IMR-90 (cell line): Measurements from ENCODE around the gene PKP3. TPM values are rescaled to one million over a fixed set of nuclear protein-coding genes. Genes with fewer than 3 reads are reported as not detected.

Experiments
- ATAC-seq: fragments of 200-7000 bp; cut with Tn5 transposase; 2 replicates; pipeline ENCODE4 v1.9.1; 2020; ENCODE audit warnings: low read depth, mild to moderate bottlenecking, moderate library complexity
- BruUV-seq: library from RNA; stranded (reverse); fragments of 400-500 nt; replicated peaks from 2 replicates; lab custom pipeline; 2021; lab: Mats Ljungman, UMichigan
- CTCF ChIA-PET: fragments of 300-600 bp; formaldehyde crosslinking; extraction: SDS; loops from one replicate; lab custom pipeline; 2021; ENCODE audit warnings: antibody characterized with exemption; lab: Yijun Ruan, JAX
- POLR2A ChIA-PET: fragments of 300-600 bp; sonication (Branson Sonifier 250); formaldehyde crosslinking; loops from one replicate; lab custom pipeline; 2022; ENCODE audit warnings: antibody characterized with exemption; ENCODE audit not compliant: unreplicated experiment; lab: Charles Lee
- DNase-seq: peaks from one replicate; pipeline ENCODE4 v3.0.0; 2013
- H2AFZ ChIP-seq: replicated peaks from 2 replicates; pipeline ENCODE3; 2013; ENCODE audit warnings: low read length, mild to moderate bottlenecking; ENCODE audit not compliant: poor library complexity
- H2AK5ac ChIP-seq: 2 replicates; pipeline ENCODE4 v1.6.1; 2013; ENCODE audit warnings: low read depth, low read length, inconsistent platforms
- H2AK9ac ChIP-seq: replicated peaks from 2 replicates; pipeline ENCODE3; 2013; ENCODE audit warnings: mild to moderate bottlenecking, low read depth, low read length, moderate library complexity; ENCODE audit not compliant: poor library complexity
- H2BK120ac ChIP-seq: 2 replicates; pipeline ENCODE4 v1.6.1; 2013; ENCODE audit warnings: low read depth, low read length, inconsistent platforms
- H2BK15ac ChIP-seq: 3 replicates; pipeline ENCODE4 v1.6.1; 2013; ENCODE audit warnings: low read depth, low read length, inconsistent platforms
- H2BK20ac ChIP-seq: 2 replicates; pipeline ENCODE4 v1.6.1; 2013; ENCODE audit warnings: low read depth, mild to moderate bottlenecking, inconsistent platforms, low read length, moderate library complexity
- H2BK5ac ChIP-seq: 2 replicates; pipeline ENCODE4 v1.6.1; 2013; ENCODE audit warnings: mild to moderate bottlenecking, low read depth, low read length, inconsistent platforms; ENCODE audit not compliant: poor library complexity, severe bottlenecking
- H3K14ac ChIP-seq: replicated peaks from 2 replicates; pipeline ENCODE4 v1.6.1; 2013; ENCODE audit warnings: low read depth, low read length, inconsistent platforms
- H3K18ac ChIP-seq: 2 replicates; pipeline ENCODE4 v1.6.1; 2013; ENCODE audit warnings: low read depth, low read length, control low read depth
- H3K23ac ChIP-seq: 2 replicates; pipeline ENCODE4 v1.6.1; 2013; ENCODE audit warnings: low read depth, low read length, inconsistent platforms
- H3K27ac ChIP-seq: 2 replicates; pipeline ENCODE4 v1.5.1; 2013; ENCODE audit warnings: mild to moderate bottlenecking, control low read depth, low read length; ENCODE audit not compliant: insufficient read depth
- H3K27me3 ChIP-seq: 2 replicates; pipeline ENCODE4 v1.6.1; 2013; ENCODE audit warnings: low read length; ENCODE audit not compliant: control insufficient read depth, insufficient read depth
- H3K36me3 ChIP-seq: 2 replicates; pipeline ENCODE4 v1.6.1; 2013; ENCODE audit warnings: low read length, mixed read lengths; ENCODE audit not compliant: control insufficient read depth, insufficient read depth
- H3K4ac ChIP-seq: 2 replicates; pipeline ENCODE4 v1.6.1; 2013; ENCODE audit warnings: low read depth, low read length, inconsistent platforms
- H3K4me1 ChIP-seq: 2 replicates; pipeline ENCODE4 v1.6.1; 2013; ENCODE audit warnings: low read length, mixed read lengths; ENCODE audit not compliant: control insufficient read depth, insufficient read depth
- H3K4me2 ChIP-seq: 2 replicates; pipeline ENCODE4 v1.6.1; 2013; ENCODE audit warnings: low read depth, mild to moderate bottlenecking, control low read depth, low read length, moderate library complexity
- H3K4me3 ChIP-seq: 2 replicates; pipeline ENCODE4 v1.5.1; 2013; ENCODE audit warnings: low read depth, mild to moderate bottlenecking, control low read depth, low read length, moderate library complexity; ENCODE audit not compliant: insufficient read depth
- H3K56ac ChIP-seq: 2 replicates; pipeline ENCODE4 v1.6.1; 2013; ENCODE audit warnings: low read length, inconsistent platforms; ENCODE audit not compliant: insufficient read depth; ENCODE audit errors: extremely low read depth
- H3K79me1 ChIP-seq, 2 experiments: 2 replicates each; pipeline ENCODE4 v1.6.1; 2013; ENCODE audit warnings: low read length in 2 of 2, inconsistent platforms in 1 of 2, low read depth in 1 of 2
- H3K9ac ChIP-seq: 2 replicates; pipeline ENCODE4 v1.6.1; 2013; ENCODE audit warnings: low read depth, low read length, control low read depth
- H3K9me1 ChIP-seq: 2 replicates; pipeline ENCODE4 v1.6.1; 2013; ENCODE audit warnings: low read length, inconsistent platforms; ENCODE audit not compliant: insufficient read depth
- H3K9me3 ChIP-seq: 2 replicates; pipeline ENCODE4 v1.6.1; 2013; ENCODE audit warnings: low read length; ENCODE audit not compliant: control insufficient read depth, insufficient read depth
- H4K20me1 ChIP-seq: 2 replicates; pipeline ENCODE4 v1.6.1; 2013; ENCODE audit warnings: low read length, inconsistent platforms; ENCODE audit not compliant: insufficient read depth
- H4K5ac ChIP-seq: 2 replicates; pipeline ENCODE4 v1.6.1; 2013; ENCODE audit warnings: mild to moderate bottlenecking, low read depth, low read length, control low read depth
- H4K8ac ChIP-seq, 2 experiments: 2 replicates each; pipeline ENCODE4 v1.6.1; 2013; ENCODE audit warnings: low read depth in 2 of 2, low read length in 2 of 2, control low read depth in 1 of 2, inconsistent platforms in 1 of 2
- H4K91ac ChIP-seq: 2 replicates; pipeline ENCODE4 v1.6.1; 2013; ENCODE audit warnings: low read depth, low read length, inconsistent platforms; ENCODE audit not compliant: insufficient read depth
- BHLHE40 ChIP-seq: fragments of 150-350 bp; IDR thresholded peaks from 2 replicates; pipeline ENCODE4 v1.6.1; 2016; ENCODE audit warnings: mild to moderate bottlenecking, low read depth, low read length
- FOS ChIP-seq: fragments of 150-350 bp; IDR thresholded peaks from 2 replicates; pipeline ENCODE4 v1.6.1; 2016; ENCODE audit warnings: low read depth, low read length
- MAZ ChIP-seq: IDR thresholded peaks from 2 replicates; pipeline ENCODE4 v1.6.1; 2012; ENCODE audit warnings: low read depth, mild to moderate bottlenecking, low read length, improper control_type of control experiment, moderate library complexity, borderline replicate concordance
- NFE2L2 ChIP-seq: fragments of 150-350 bp; IDR thresholded peaks from 2 replicates; pipeline ENCODE4 v1.6.1; 2016; ENCODE audit warnings: low read depth, mild to moderate bottlenecking, low read length
- POLR2A ChIP-seq: IDR thresholded peaks from 2 replicates; pipeline ENCODE4 v1.6.1; 2012; ENCODE audit warnings: mild to moderate bottlenecking, low read depth, low read length
- WGBS, 2 experiments: methylation state at CpG; one replicate each; pipeline versions ENCODE4 v1.1.5 to v1.1.7; 2013; ENCODE audit warnings: missing lambda C conversion rate in 2 of 2; ENCODE audit not compliant: insufficient read length in 1 of 2; ENCODE audit errors: extremely low coverage in 2 of 2; 5-methylcytosine and 5-hydroxymethylcytosine counted together
- dilution Hi-C: fragments of 300-500 bp; cut with HindIII; formaldehyde crosslinking; loops from one replicate; pipeline ENCODE4 v1.14.3; 2018; ENCODE audit warnings: low sequenced_read_pairs; ENCODE audit not compliant: unreplicated experiment
- in situ Hi-C: fragments of 300-500 bp; cut with MboI; formaldehyde crosslinking; loops from 3 replicates; pipeline ENCODE4 v1.14.3; 2019; ENCODE audit warnings: low sequenced_read_pairs, inconsistent platforms, mixed read lengths
- intact Hi-C: fragments of 100-400 bp; cut with micrococcal nuclease; formaldehyde crosslinking; loops from 2 replicates; pipeline ENCODE4 v1.10.0; 2022
- polyA plus RNA-seq, 3 experiments: library from polyadenylated mRNA; depleted of rRNA; stranded (reverse); fragments of >200 nt; gene quantifications; 2 replicates each; pipeline ENCODE4 v1.2.3, GENCODE V29; 2012; ENCODE audit warnings: low replicate concordance in 1 of 3
- total RNA-seq: library from RNA; depleted of rRNA; stranded (reverse); fragments of >200 nt; gene quantifications from 2 replicates; pipeline ENCODE4 v1.2.3, GENCODE V29; 2012
- TF ChIP-seq, protein P1 (sequence below): conservative IDR thresholded peaks from 2 replicates; pipeline ENCODE4 v1.5.1; 2012; ENCODE audit warnings: mild to moderate bottlenecking, low read depth, low read length, improper control_type of control experiment

The PKP3 gene
- total and polyA plus RNA-seq, 2 of the 4 experiments (the other 2 are of a cell fraction), result 1.5 to 2.2 TPM

DNA sequence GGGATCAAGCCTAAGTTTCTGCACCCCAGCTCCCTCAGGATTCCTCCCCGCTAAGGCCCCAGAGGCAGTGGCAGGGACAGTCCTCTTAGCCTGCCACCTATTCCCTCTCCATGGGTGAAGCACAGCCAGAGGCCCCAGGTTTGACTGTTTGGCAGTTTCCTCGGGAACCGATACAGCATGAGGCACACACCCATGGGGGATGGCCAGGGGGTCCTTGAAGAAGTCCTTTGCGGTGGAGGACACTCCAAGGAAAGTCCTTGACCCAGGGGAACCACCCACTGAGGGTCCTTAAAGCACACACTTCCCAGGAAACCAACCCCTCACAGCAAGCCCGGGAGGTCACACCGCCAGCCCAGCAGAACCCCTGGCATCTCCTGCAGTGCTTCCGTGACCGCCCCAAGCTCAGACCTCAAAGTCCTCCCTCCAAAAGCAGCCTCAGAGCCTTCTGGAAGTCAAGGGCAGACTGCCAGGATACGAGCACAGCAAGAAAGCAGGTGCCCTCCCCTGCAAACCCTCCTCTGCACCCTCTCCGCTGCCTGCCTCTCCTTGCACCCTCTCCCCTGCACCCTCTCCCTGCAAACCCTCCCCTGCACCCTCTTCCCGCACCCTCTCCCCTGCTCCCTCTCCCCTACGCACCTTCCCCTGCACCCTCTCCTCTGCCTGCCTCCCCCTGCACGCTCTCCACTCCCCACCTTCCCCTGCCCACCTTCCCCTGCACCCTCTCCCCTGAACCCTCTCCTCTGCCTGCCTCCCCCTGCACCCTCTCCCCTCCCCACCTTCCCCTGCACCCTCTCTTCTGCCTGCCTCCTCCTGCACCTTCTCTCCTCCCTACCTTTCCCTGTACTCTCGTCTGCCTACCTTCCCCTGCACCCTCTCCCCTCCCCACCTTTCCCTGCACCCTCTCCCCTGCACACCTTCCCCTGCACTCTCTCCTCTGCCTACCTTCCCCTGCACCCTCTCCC is 19.4 kb downstream of the PKP3 start:
- H4K20me1 ChIP-seq, result no peaks in the 10 kb centered on the region
- no peak overlapping the region for H3K56ac ChIP-seq
- H4K91ac ChIP-seq, result no peak overlapping the region
- H2BK5ac ChIP-seq, result no peak overlapping the region
- dilution Hi-C loops (no loop called here), in situ Hi-C loops (no loop called here), intact Hi-C loops (no loop called here)
- TF ChIP-seq NFE2L2 (no peak), BHLHE40 (no peak), POLR2A (no peak), MAZ (no peak), FOS (no peak)
- TF ChIP-seq, protein P1, sequence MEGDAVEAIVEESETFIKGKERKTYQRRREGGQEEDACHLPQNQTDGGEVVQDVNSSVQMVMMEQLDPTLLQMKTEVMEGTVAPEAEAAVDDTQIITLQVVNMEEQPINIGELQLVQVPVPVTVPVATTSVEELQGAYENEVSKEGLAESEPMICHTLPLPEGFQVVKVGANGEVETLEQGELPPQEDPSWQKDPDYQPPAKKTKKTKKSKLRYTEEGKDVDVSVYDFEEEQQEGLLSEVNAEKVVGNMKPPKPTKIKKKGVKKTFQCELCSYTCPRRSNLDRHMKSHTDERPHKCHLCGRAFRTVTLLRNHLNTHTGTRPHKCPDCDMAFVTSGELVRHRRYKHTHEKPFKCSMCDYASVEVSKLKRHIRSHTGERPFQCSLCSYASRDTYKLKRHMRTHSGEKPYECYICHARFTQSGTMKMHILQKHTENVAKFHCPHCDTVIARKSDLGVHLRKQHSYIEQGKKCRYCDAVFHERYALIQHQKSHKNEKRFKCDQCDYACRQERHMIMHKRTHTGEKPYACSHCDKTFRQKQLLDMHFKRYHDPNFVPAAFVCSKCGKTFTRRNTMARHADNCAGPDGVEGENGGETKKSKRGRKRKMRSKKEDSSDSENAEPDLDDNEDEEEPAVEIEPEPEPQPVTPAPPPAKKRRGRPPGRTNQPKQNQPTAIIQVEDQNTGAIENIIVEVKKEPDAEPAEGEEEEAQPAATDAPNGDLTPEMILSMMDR, result no peak
- no peak overlapping the region for H2BK120ac ChIP-seq
- H3K9ac ChIP-seq, result no peak overlapping the region
- 0 out of 2 replicates have a peak, but pooled peaks cover 5% of the 10 kb centered on the region for H3K9me1 ChIP-seq
- H3K79me1 ChIP-seq, result no peaks in the 10 kb centered on the region
- H4K8ac ChIP-seq, result no peak overlapping the region
- H3K14ac ChIP-seq, result no peak overlapping the region; the same call in 1 of the 2 replicates
- no TSS peak for BruUV-seq
- no peak overlapping the region for H2AFZ ChIP-seq
- H3K36me3 ChIP-seq, result no peaks in the 10 kb centered on the region
- no peak for DNase-seq
- WGBS, 2 experiments, result 36% methylated on average over 6 of the region's 14 CpGs; no CpG with 5 or more reads in 1 of the 2 experiments
- no peak overlapping the region for H3K4me2 ChIP-seq
- POLR2A ChIA-PET, result no interaction called here
- no peak overlapping the region for H3K18ac ChIP-seq
- no peaks in the 10 kb centered on the region for H3K9me3 ChIP-seq
- ATAC-seq, result no peak
- H4K5ac ChIP-seq, result no peak overlapping the region
- no peak overlapping the region for H2AK5ac ChIP-seq
- H2BK20ac ChIP-seq, result no peak overlapping the region
- H3K27me3 ChIP-seq, result peaks cover 22% of the 10 kb centered on the region
- CTCF ChIA-PET, result no interaction called here
- H3K23ac ChIP-seq, result no peak overlapping the region
- no peak overlapping the region for H2AK9ac ChIP-seq
- H3K4me1 ChIP-seq, result peaks cover 14% of the 10 kb centered on the region
- H3K4ac ChIP-seq, result no peak overlapping the region
- no peak overlapping the region for H2BK15ac ChIP-seq
- no peak overlapping the region for H3K4me3 ChIP-seq
- H3K27ac ChIP-seq, result no peak overlapping the region
